ENCODE measurements around the gene TYW1B. TPM values are rescaled to one million over a fixed set of nuclear protein-coding genes. Genes with fewer than 3 reads are reported as not detected.
"Not testable (repeated sequence)": the region's sequence is repeated elsewhere in the genome, so short reads cannot be mapped to it uniquely, and the experiment has no call there.

The TYW1B gene
- total and polyA plus RNA-seq, 8 donors, result 0.93 to 21.0 (median 2.0) TPM

GRCh38 chr7:72793791-72794190 lies 34.2 kb downstream of the TYW1B start:
- DNase-seq, result no peak
- no peak overlapping the region for H3K4me3 ChIP-seq
- no peak for TF ChIP-seq POLR2A (IDR thresholded peaks at IDR 0.05)
- no peak for TF ChIP-seq POLR2AphosphoS5 (IDR thresholded peaks at IDR 0.05)
- TF ChIP-seq EP300 (IDR thresholded peaks at IDR 0.05), result no peak
- TF ChIP-seq CTCF (IDR thresholded peaks at IDR 0.05), result no peak
- no peak overlapping the region for H3K27ac ChIP-seq
- intact Hi-C loops (cut with DNase I; ENCODE audit: low total_unique reads), result no loop called here
- peaks cover 0 to 30% (median 23%) of the 10 kb centered on the region in 4 donors for H3K36me3 ChIP-seq
- H3K4me1 ChIP-seq, result no peaks in the 10 kb centered on the region
- H3K9me3 ChIP-seq, result no peaks in the 10 kb centered on the region
- H3K27me3 ChIP-seq, result no peaks in the 10 kb centered on the region
- WGBS, 5 donors, result 88 to 95% (median 92%) methylated on average over 6 of the region's 6 CpGs

- H3K9me3 ChIP-seq; intact Hi-C loops (cut with DNase I; ENCODE audit: low total_unique reads); H3K27me3 ChIP-seq; H3K4me3 ChIP-seq; H3K27ac ChIP-seq; H3K4me1 ChIP-seq; DNase-seq: not testable (repeated sequence)
- WGBS, 5 donors, result 72 to 95% (median 81%) methylated on average over 2 to 3 of the region's 3 CpGs; no CpG with 5 or more reads in 1 of the 5 donors
- peaks cover 0 to 22% (median 12%) of the 10 kb centered on the region in 4 donors for H3K36me3 ChIP-seq
Measured at GRCh38 chr7:72790698-72791060, 37.3 kb downstream of the TYW1B start.

- DNase-seq; H3K27ac ChIP-seq; H3K4me1 ChIP-seq; H3K27me3 ChIP-seq; H3K4me3 ChIP-seq; intact Hi-C loops (cut with DNase I; ENCODE audit: low total_unique reads); H3K9me3 ChIP-seq: not testable (repeated sequence)
- 67 to 85% (median 78%) methylated on average over 4 to 6 of the region's 6 CpGs for WGBS, 5 donors
- peaks cover 0 to 22% (median 12%) of the 10 kb centered on the region in 4 donors for H3K36me3 ChIP-seq
Measured at GRCh38 chr7:72790048-72790697, 37.8 kb downstream of the TYW1B start.

- no peak for DNase-seq
- H3K36me3 ChIP-seq, result no peaks in the 10 kb centered on the region
- TF ChIP-seq POLR2A (IDR thresholded peaks at IDR 0.05), result no peak
- no peak for TF ChIP-seq EP300 (IDR thresholded peaks at IDR 0.05)
- TF ChIP-seq CTCF (IDR thresholded peaks at IDR 0.05), result no peak
- TF ChIP-seq POLR2AphosphoS5 (IDR thresholded peaks at IDR 0.05), result no peak
- intact Hi-C loops (cut with DNase I; ENCODE audit: low total_unique reads), result no loop called here
- H3K4me3 ChIP-seq, result no peak overlapping the region
- no peaks in the 10 kb centered on the region for H3K27me3 ChIP-seq
- 87 to 93% (median 92%) methylated on average over 8 of the region's 8 CpGs for WGBS, 5 donors
- H3K27ac ChIP-seq, result no peak overlapping the region
- peaks cover 4 to 12% (median 10%) of the 10 kb centered on the region in 4 donors for H3K4me1 ChIP-seq
- H3K9me3 ChIP-seq, result no peaks in the 10 kb centered on the region
Measured at GRCh38 chr7:72785166-72785955, 42.6 kb downstream of the TYW1B start.

- H3K27ac ChIP-seq, result peak overlapping the region in 3 of 5 donors; percentile 4 to 43 (median 29)
- intact Hi-C loops (cut with DNase I; ENCODE audit: low total_unique reads), result not testable (repeated sequence)
Measured at GRCh38 chr7:72783601-72784370, 44.2 kb downstream of the TYW1B start.

More at GRCh38 chr7:72783601-72784370, 44.2 kb downstream of the TYW1B start:
- H3K9me3 ChIP-seq, H3K36me3 ChIP-seq, H3K4me3 ChIP-seq, H3K27me3 ChIP-seq: not testable (repeated sequence)
- DNase-seq, result peak; percentile 28 to 37
- peaks cover 4 to 14% (median 11%) of the 10 kb centered on the region in 4 donors for H3K4me1 ChIP-seq
- 42 to 67% (median 55%) methylated on average over 4 of the region's 4 CpGs for whole genome bisulfite sequencing, 5 donors
